CD4-positive, alpha-beta T cell treated with Interleukin-10 for 1 hour (primary cell): ENCODE results near the gene UXS1.
"Not testable (repeated sequence)": the region's sequence is repeated elsewhere in the genome, so short reads cannot be mapped to it uniquely, and the experiment has no call there.

Experiments
- DNase-seq: peaks from one replicate; pipeline ENCODE4 v3.0.0-alpha.2; 2020

UXS1 gene

DNA sequence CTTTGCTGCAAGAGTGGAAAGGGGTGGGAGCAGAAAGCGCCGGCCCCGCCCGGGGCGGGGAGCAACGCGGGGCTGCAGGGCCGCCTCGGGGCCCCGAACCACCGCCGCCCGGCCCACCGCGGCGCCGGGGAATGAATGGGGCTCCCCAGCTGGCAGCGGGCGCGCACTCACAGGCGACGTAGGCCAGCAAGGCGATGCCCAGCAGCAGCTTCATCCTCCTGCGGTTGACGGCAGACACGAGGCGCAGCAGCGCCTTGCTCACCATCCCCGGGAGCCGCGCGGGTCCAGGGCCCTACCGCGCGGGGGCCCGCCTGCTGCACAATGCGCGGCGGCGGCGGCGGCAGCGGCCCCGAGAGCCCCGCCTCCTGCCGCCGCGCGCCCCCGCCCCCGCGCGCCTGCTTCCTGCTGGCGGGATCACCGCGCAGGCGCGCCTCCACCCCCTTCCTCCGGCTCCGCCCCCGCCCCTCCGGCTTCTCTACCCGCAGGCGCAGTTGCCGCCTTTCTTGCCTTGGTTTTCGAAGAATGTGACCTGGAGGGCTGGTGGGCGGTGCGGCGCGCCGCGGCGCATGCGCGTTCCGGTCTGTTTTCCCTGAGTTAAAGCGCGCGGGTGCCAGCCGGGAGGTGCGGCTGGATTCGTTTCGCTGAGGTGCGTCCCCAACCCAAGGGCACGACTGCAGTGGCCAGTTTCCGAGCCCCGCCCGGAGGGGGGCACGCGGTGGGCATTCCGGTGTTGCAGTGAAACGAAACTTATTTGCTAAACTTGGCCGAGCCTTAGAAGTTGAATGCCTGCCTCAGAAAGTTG is at the start of gene UXS1:
Gene UXS1, minus strand, starts transcription at position 325 of the 802 bp plus-strand sequence. Its CDS starts 60 bp downstream, at position 265.
- DNase-seq = peak; percentile 99

DNA sequence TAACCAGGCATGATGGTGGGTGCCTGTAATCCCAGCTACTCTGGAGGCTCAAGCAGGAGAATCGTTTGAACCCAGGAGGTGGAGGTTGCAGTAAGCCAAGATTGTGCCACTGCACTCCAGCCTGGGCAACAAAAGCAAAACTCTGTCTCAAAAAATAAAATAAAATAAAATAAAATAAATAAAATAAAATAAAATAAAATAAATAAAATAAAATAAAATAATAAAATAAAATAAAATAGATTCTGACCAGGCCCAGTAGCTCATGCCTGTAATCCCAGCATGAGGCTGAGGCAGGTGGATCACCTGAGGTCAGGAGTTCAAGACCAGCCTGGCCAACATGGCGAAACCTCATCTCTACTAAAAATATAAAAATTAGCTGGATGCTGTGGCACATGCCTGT is 45.4 kb upstream of the UXS1 start:
- not testable (repeated sequence) for DNase-seq

DNA sequence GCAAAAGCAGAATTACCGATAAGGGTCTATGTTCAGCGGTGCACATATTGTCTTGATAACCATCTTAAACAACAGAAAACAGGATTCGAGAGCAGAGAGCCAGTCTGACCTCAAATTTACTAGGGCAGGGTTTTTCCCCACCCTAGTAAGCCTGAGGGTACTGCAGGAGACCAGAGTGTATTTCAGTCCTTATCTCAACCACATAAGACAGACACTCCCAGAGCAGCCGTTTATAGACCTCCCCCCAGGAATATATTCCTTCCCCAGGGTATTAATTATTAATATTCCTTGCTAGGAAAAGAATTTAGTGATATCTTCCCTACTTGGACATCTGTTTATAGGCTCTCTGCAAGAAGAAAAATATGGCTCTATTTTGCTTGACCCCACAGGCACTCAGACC is 41.3 kb upstream of the UXS1 start:
- DNase-seq = not testable (repeated sequence)

DNA sequence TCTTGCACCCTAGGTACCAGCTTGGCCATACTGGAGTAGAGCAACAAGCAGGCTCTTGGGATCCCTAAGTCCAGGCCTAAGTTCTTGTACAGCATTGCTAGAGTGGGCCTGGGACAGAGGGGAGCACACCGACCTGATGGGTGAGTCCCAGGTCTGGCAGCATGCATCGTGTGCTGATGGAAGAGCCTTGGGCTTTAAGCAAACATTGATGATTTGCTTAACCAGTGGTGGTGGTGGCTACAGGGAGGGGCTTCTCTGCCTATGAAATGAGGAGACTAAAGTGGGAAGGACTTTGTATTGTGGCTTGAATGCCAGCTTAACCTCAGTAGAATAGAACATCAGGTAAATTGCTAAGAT is 39.2 kb upstream of the UXS1 start:
- no peak for DNase-seq

GRCh38 chr2:106232638-106233349 is 38.7 kb upstream of the UXS1 start:
- no peak for DNase-seq

GRCh38 chr2:106223347-106223746 is 29.2 kb upstream of the UXS1 start:
- no peak for DNase-seq

DNA sequence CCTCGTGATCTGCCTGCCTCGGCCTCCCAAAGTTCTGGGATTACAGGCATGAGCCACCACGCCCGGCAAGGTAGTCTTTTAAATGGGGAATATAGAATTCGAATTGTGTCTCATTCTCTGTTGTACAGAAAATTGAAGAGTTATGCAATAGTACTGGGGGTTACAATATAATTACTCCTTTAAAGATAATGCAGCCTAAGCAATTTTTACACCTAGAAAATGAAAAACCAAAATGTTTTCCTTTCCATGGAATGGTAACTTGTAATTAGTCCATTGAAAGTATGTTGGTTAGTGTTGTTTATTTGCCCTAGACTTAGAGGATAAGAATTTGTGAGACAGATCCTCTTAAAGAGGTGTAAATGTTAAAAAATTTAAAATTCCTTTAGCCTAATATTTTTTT is 28.0 kb upstream of the UXS1 start:
- not testable (repeated sequence) for DNase-seq

GRCh38 chr2:106219813-106220212 is 25.7 kb upstream of the UXS1 start:
- DNase-seq = no peak

DNA sequence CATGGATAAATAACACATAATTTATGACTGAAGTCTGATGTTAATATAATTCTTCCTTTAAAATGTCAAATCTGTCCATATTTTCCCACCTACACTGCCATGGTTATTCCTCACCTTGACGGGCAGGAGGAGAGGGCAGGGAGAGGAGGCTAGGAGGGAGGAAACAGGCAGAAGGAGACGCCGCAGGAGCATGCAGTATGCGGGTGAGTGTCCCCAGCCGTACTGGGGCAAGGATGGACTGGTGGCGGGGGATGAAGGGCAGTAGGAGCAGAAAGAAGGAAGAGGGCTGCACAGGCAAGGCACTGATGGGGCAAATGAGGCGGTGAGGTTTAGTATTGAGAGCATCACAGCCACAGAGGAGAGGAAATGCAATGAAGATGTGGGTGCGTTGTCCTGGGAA is 25.1 kb upstream of the UXS1 start:
- DNase-seq = not testable (repeated sequence)

DNA sequence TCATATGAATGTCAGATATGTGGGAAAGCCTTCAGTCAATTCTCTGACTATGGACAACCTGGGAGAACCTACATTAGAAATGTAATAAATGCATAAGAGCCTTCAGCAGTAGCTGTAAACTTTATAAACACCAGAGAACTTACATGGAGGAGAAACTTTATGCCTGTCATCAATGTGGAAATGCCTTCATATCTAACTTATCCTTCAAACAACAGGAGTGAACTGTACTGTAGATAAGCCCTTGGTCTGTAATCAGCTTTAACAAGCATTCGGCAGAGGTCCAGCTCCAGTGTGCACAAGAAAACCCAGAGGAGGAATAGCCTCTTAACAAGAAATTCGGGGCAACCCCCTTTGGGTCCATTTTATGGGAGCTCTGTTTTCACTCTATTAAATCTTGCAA is 14.8 kb upstream of the UXS1 start:
- no peak for DNase-seq

GRCh38 chr2:106208399-106208798 is 14.3 kb upstream of the UXS1 start:
- DNase-seq = no peak

DNA sequence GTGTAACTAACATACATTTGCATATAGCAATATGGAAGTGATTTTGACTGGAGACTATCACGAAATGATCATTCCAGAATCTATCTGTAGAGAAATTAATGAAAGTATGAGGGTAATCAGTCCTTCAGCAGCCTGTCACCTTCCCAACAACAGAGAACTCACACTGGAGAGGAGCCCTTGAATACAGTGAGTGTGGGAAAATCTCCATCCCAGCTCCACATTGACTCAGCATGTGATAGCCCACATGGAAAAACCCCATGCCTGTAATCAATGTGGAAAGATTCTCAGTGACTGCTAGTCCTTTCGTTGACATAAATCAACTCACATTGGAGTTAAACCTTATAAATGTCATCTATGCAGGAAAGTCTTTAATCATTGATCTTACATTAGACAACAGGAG is 13.1 kb upstream of the UXS1 start:
- no peak for DNase-seq

- DNase-seq = peak; percentile 15
Observed at GRCh38 chr2:106205488-106205887, 11.4 kb upstream of the UXS1 start.

GRCh38 chr2:106204551-106204950 is 10.4 kb upstream of the UXS1 start:
- not testable (repeated sequence) for DNase-seq

DNA sequence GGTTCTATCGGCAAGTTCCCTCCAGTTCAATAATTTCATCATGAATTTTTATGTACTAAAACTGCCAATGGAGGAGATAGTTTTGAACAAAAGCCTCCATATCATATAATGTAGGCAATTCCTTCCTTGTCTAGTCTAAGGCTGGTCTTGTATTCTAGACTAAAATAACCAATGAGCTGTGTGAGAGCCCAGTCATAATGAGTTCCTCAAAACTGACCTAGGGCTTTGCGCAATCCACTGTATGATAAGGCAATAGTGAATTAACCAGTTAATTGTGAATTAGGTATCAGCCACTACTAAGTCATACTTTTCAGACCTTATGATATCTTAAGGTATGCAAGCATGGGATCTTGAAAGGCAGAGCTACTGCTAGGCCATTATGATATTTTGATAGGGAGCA is 7.6 kb upstream of the UXS1 start:
- no peak for DNase-seq

DNA sequence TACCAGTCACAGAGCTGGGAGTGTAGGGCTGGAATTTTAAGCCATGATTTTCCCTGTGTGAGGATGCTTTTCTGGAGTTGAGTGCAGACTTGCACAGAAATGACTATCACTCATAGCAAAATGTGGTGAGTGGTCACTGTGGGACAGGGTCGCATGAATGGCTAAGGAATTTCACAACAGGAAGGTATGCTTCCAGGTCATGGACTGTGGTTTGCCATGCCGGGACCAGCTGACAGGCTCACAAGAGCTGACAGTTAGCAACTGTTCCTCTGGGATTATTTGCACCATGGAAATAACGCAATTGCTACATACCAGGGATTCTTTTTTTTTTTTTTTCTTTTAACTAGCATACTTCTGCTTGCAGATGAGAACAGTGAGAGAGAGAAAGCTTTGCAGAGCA is 3.8 kb upstream of the UXS1 start:
- no peak for DNase-seq

GRCh38 chr2:106195981-106196380 is 1.9 kb upstream of the UXS1 start:
- DNase-seq = no peak

DNA sequence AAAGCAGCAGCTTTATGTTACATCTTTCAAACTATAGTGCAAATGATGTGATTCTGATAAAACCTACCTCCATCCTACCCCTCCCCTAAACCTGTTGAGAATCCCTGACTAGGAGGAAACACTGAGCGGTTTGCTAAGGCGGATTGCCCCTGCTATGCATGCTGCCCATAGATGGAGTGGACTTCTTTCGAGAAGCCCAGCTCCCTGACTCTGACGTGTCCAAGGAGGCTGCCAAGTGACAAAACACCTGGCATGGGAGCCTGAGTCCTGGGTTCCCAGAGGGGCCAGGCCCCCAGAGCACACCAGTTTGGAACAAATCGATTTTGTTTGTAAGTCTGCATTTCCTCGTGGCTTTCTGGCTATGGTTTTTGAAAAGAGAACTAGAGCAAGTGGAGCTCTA is 1.4 kb upstream of the UXS1 start:
- no peak for DNase-seq

DNA sequence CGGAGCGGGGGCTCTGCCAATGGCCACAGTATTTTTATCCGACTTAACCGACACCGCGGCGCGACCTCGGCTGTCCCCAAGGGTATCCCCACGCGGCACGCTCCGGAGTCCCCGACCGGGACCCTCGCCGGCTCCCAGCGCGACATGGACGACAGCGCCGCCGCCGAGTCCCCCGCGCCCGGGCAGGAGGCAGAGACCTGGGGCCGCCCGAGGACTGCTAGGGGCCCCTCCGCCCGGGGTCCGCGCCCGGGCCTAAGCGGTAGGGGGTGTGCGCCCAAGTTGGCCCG is 468 bp downstream of the UXS1 start:
- no peak for DNase-seq

DNA sequence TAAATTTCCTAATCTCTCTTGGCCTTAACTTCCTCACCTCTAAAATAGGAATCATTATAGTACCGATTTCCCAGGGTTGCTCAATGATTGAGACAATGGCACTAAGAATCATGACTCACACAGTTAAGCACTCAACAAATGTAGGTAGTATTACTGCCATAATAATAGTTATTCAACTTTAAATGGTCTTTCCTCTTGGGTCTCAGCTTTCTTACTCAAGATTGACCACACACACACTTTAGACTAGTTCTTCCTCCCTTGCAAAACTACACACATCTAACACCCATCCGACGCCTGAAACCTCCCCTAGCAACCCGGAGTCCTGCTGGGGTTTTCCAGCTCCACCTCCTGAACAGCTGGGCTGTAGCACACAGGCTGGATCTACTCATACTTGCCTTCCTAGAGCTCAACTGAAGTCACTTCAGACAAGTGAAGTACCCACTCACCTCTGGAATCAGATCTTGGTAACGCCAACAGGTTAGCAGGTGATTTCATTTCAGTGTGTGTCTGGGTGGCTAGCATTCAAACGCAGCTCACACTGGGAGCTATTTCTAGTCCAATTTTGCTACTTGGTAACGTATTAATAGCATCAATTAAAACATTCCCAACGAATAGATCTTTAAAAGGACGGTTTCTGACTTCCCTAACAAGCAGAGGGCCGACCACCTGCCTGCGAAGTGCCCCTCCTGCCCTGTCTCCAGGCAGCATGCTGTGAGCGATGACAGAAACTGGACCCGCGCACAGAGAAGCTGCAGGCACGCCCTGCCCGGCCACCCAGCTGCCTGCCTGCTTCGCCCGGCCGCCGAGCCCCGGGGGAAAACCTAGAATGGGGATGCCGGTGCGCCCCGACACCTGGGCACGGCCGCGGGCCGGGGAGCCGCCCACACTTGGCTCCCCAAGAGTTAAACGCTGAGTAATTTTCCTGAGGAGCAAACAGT is 1.1 kb downstream of the UXS1 start:
- DNase-seq = peak; percentile 58

GRCh38 chr2:106191511-106192016 is 2.5 kb downstream of the UXS1 start:
- no peak for DNase-seq

- DNase-seq = no peak
Observed at GRCh38 chr2:106189764-106190468, 4.2 kb downstream of the UXS1 start.

GRCh38 chr2:106189325-106189724 is 4.8 kb downstream of the UXS1 start:
- DNase-seq = no peak
